H9 (cell line): ENCODE data around the gene IL9R. TPM values are rescaled to one million over a fixed set of nuclear protein-coding genes. Genes with fewer than 3 reads are reported as not detected.
"Not testable (repeated sequence)": the region's sequence is repeated elsewhere in the genome, so short reads cannot be mapped to it uniquely, and the experiment has no call there.

Source experiments
- DNase-seq: peaks from one replicate; pipeline ENCODE4 v3.0.0-alpha.2; 2017
- H2AFZ ChIP-seq: one replicate; pipeline ENCODE4 v1.6.1; 2013; ENCODE audit warnings: mild to moderate bottlenecking, low read length, control low read depth, moderate library complexity
- H2AK5ac ChIP-seq: 2 replicates; pipeline ENCODE4 v1.6.1; 2013; ENCODE audit warnings: low read length, control low read depth, mixed read lengths; ENCODE audit not compliant: insufficient read length
- H2BK120ac ChIP-seq: one replicate; pipeline ENCODE4 v1.6.1; 2013; ENCODE audit warnings: low read depth, mild to moderate bottlenecking, low read length, control low read depth, inconsistent platforms; ENCODE audit not compliant: poor library complexity, severe bottlenecking
- H2BK12ac ChIP-seq: 2 replicates; pipeline ENCODE4 v1.6.1; 2013; ENCODE audit warnings: low read length, control low read depth, mixed read lengths, low read depth; ENCODE audit not compliant: insufficient read length
- H2BK15ac ChIP-seq: 2 replicates; pipeline ENCODE4 v1.6.1; 2013; ENCODE audit warnings: low read depth, low read length, control low read depth
- H2BK20ac ChIP-seq: one replicate; pipeline ENCODE4 v1.6.1; 2013; ENCODE audit warnings: low read depth, mild to moderate bottlenecking, low read length, control low read depth, inconsistent platforms; ENCODE audit not compliant: poor library complexity, severe bottlenecking
- H2BK5ac ChIP-seq: 2 replicates; pipeline ENCODE4 v1.6.1; 2013; ENCODE audit warnings: low read length, control low read depth, mixed read lengths; ENCODE audit not compliant: insufficient read length
- H3K14ac ChIP-seq: 2 replicates; pipeline ENCODE4 v1.6.1; 2013; ENCODE audit warnings: low read length, control low read depth; ENCODE audit not compliant: insufficient read depth
- H3K18ac ChIP-seq: 2 replicates; pipeline ENCODE4 v1.6.1; 2013; ENCODE audit warnings: low read depth, mild to moderate bottlenecking, mixed read lengths, low read length, control low read depth; ENCODE audit not compliant: insufficient read length
- H3K23ac ChIP-seq: 2 replicates; pipeline ENCODE4 v1.6.1; 2013; ENCODE audit warnings: low read length, control low read depth, mixed read lengths, low read depth; ENCODE audit not compliant: insufficient read length
- H3K23me2 ChIP-seq: 2 replicates; pipeline ENCODE4 v1.6.1; 2013; ENCODE audit warnings: low read depth, mild to moderate bottlenecking, mixed read lengths, low read length, control low read depth; ENCODE audit not compliant: insufficient read length, poor library complexity, severe bottlenecking
- H3K27ac ChIP-seq: 2 replicates; pipeline ENCODE4 v1.5.1; 2013; ENCODE audit warnings: low read length, control low read depth, mixed read lengths, low read depth; ENCODE audit not compliant: insufficient read length
- H3K27me3 ChIP-seq: 2 replicates; pipeline ENCODE4 v1.6.1; 2013; ENCODE audit warnings: low read length, control low read depth, inconsistent platforms; ENCODE audit not compliant: insufficient read depth
- H3K4ac ChIP-seq: 2 replicates; pipeline ENCODE4 v1.6.1; 2013; ENCODE audit warnings: low read depth, mild to moderate bottlenecking, control low read depth, inconsistent platforms, low read length, moderate library complexity
- H3K4me1 ChIP-seq: 2 replicates; pipeline ENCODE4 v1.6.1; 2013; ENCODE audit warnings: low read length, control low read depth, inconsistent platforms; ENCODE audit not compliant: insufficient read depth
- H3K4me2 ChIP-seq: 2 replicates; pipeline ENCODE4 v1.6.1; 2013; ENCODE audit warnings: low read length, control low read depth, mixed read lengths; ENCODE audit not compliant: insufficient read length, insufficient read depth
- H3K56ac ChIP-seq: 2 replicates; pipeline ENCODE4 v1.6.1; 2013; ENCODE audit warnings: low read depth, mild to moderate bottlenecking, mixed read lengths, low read length, control low read depth; ENCODE audit not compliant: insufficient read length
- H3K79me1 ChIP-seq: 2 replicates; pipeline ENCODE4 v1.6.1; 2013; ENCODE audit warnings: low read depth, mild to moderate bottlenecking, moderate library complexity, low read length, control low read depth, inconsistent platforms; ENCODE audit not compliant: insufficient read depth, poor library complexity, severe bottlenecking
- H3K79me2 ChIP-seq: 2 replicates; pipeline ENCODE4 v1.6.1; 2013; ENCODE audit warnings: low read length, control low read depth, inconsistent platforms; ENCODE audit not compliant: insufficient read depth
- H3K9ac ChIP-seq: 2 replicates; pipeline ENCODE4 v1.6.1; 2013; ENCODE audit warnings: low read length, control low read depth, mixed read lengths; ENCODE audit not compliant: insufficient read length; ENCODE audit errors: extremely low read depth
- H3K9me3 ChIP-seq: one replicate; pipeline ENCODE4 v1.6.1; 2013; ENCODE audit warnings: low read depth, low read length, inconsistent platforms; ENCODE audit not compliant: control insufficient read depth
- H3T11ph ChIP-seq: one replicate; pipeline ENCODE4 v1.6.1; 2013; ENCODE audit warnings: mild to moderate bottlenecking, low read length, control low read depth, inconsistent platforms
- H4K20me1 ChIP-seq: one replicate; pipeline ENCODE4 v1.6.1; 2013; ENCODE audit not compliant: control insufficient read depth, insufficient read length, insufficient read depth
- H4K5ac ChIP-seq: 2 replicates; pipeline ENCODE4 v1.6.1; 2013; ENCODE audit warnings: low read depth, mild to moderate bottlenecking, mixed read lengths, low read length, control low read depth; ENCODE audit not compliant: insufficient read length
- H4K8ac ChIP-seq: replicated peaks from 2 replicates; pipeline ENCODE4 v1.6.1; 2013; ENCODE audit warnings: low read length, control low read depth, mixed read lengths, low read depth; ENCODE audit not compliant: insufficient read length
- H4K91ac ChIP-seq: 2 replicates; pipeline ENCODE4 v1.6.1; 2013; ENCODE audit warnings: low read depth, mild to moderate bottlenecking, moderate library complexity, mixed read lengths, low read length, control low read depth; ENCODE audit not compliant: insufficient read length
- H3K27ac Mint-ChIP-seq, 3 experiments: 2 replicates in 2 of 3; 3 replicates in 1 of 3; pipeline ENCODE4 v1.8.0; 2020 to 2021; ENCODE audit warnings: mixed read lengths in 3 of 3, mild to moderate bottlenecking in 1 of 3, moderate library complexity in 1 of 3
- H3K27me3 Mint-ChIP-seq: 2 replicates; pipeline ENCODE4 v1.8.0; 2021; ENCODE audit warnings: low read depth, mild to moderate bottlenecking, moderate library complexity, mixed read lengths
- H3K36me3 Mint-ChIP-seq, 3 experiments: 2 replicates in 2 of 3; 3 replicates in 1 of 3; pipeline ENCODE4 v1.8.0; 2020 to 2021; ENCODE audit warnings: low read depth in 3 of 3, mixed read lengths in 3 of 3; ENCODE audit not compliant: insufficient read depth in 1 of 3
- H3K4me1 Mint-ChIP-seq, 2 experiments: 2 replicates each; pipeline ENCODE4 v1.8.0; 2020; ENCODE audit warnings: mixed read lengths in 2 of 2
- H3K4me3 Mint-ChIP-seq, 2 experiments: 2 replicates in 1 of 2; 3 replicates in 1 of 2; pipeline ENCODE4 v1.8.0; 2020 to 2021; ENCODE audit warnings: mild to moderate bottlenecking in 2 of 2, mixed read lengths in 2 of 2, moderate library complexity in 1 of 2
- H3K9me3 Mint-ChIP-seq, 2 experiments: 2 replicates in 1 of 2; 3 replicates in 1 of 2; pipeline ENCODE4 v1.8.0; 2020; ENCODE audit warnings: mild to moderate bottlenecking in 2 of 2, mixed read lengths in 2 of 2, moderate library complexity in 1 of 2
- CTCF ChIP-seq: fragments of 200-600 bp; sonication (generic); conservative IDR thresholded peaks from 3 replicates; pipeline ENCODE4 v1.8.0; 2021; ENCODE audit warnings: antibody characterized with exemption, mild to moderate bottlenecking
- WGBS: extraction: QIAGEN DNeasy Blood & Tissue Kit; methylation state at CpG from one replicate; pipeline ENCODE4 v1.1.7; 2013; ENCODE audit warnings: missing lambda C conversion rate, low lambda C conversion rate, mixed read lengths; ENCODE audit not compliant: insufficient read length; ENCODE audit errors: extremely low coverage; 5-methylcytosine and 5-hydroxymethylcytosine counted together
- total RNA-seq: library from RNA; stranded (reverse); gene quantifications from 2 replicates; pipeline ENCODE4 v1.2.1, GENCODE V29; 2021

IL9R gene
- total RNA-seq, 1 experiment from 2014 or later, result 0.72 TPM

GRCh38 chrX:155998761-155999510 lies 1.4 kb downstream of the IL9R start:
- Histone ChIP-seq H4K91ac (no peak overlapping the region), H3K9me3 (peaks cover 41% of the 10 kb centered on the region), H3K23me2 (no peaks in the 10 kb centered on the region), H3K27ac (no peak overlapping the region), H2BK15ac (no peak overlapping the region), H3K79me1 (no peaks in the 10 kb centered on the region), H3K23ac (no peak overlapping the region), H3K14ac (no peak overlapping the region), H3T11ph (no peak overlapping the region), H4K8ac (no peak overlapping the region), H2AFZ (no peak overlapping the region), H3K18ac (no peak overlapping the region), H2BK20ac (no peak overlapping the region), H3K4me2 (no peak overlapping the region), H3K27me3 (no peaks in the 10 kb centered on the region), H3K4me1 (no peaks in the 10 kb centered on the region), H3K56ac (no peak overlapping the region), H3K9ac (no peak overlapping the region), H2BK5ac (no peak overlapping the region), H4K5ac (no peak overlapping the region), H2AK5ac (no peak overlapping the region), H4K20me1 (no peaks in the 10 kb centered on the region), H3K79me2 (no peaks in the 10 kb centered on the region), H2BK12ac (no peak overlapping the region), H2BK120ac (no peak overlapping the region), H3K4ac (no peak overlapping the region)
- H3K4me3 Mint-ChIP-seq, result no peak overlapping the region
- H3K36me3 Mint-ChIP-seq, result peaks cover 0 to 4% (median 4%) of the 10 kb centered on the region in 3 experiments; a peak in 4 of 7 replicates
- no CpG with 5 or more reads among the region's 9 CpGs for WGBS
- H3K27ac Mint-ChIP-seq, result no peak overlapping the region
- H3K27me3 Mint-ChIP-seq, result no peaks in the 10 kb centered on the region; the same call in 1 of the 2 replicates
- DNase-seq, result no peak
- TF ChIP-seq CTCF, result no peak
- no peaks in the 10 kb centered on the region for H3K4me1 Mint-ChIP-seq
- peaks cover 75 to 90% of the 10 kb centered on the region in 2 experiments for H3K9me3 Mint-ChIP-seq

GRCh38 chrX:155999751-156000150 lies 2.3 kb downstream of the IL9R start:
- not testable (repeated sequence) for H3K18ac ChIP-seq, H4K20me1 ChIP-seq, H3K79me1 ChIP-seq, H3K4me1 ChIP-seq, H3K4me1 Mint-ChIP-seq, H3K27ac ChIP-seq, H4K8ac ChIP-seq, H2BK120ac ChIP-seq, H3K79me2 ChIP-seq, H3T11ph ChIP-seq, H3K56ac ChIP-seq, H4K91ac ChIP-seq, H2BK20ac ChIP-seq, H3K27ac Mint-ChIP-seq, H3K9ac ChIP-seq, H3K14ac ChIP-seq, H3K27me3 Mint-ChIP-seq, H2BK5ac ChIP-seq, H3K36me3 Mint-ChIP-seq, H2BK15ac ChIP-seq, H2AK5ac ChIP-seq, H3K4me3 Mint-ChIP-seq, H2AFZ ChIP-seq, H3K4me2 ChIP-seq, H3K27me3 ChIP-seq, DNase-seq, H4K5ac ChIP-seq, H2BK12ac ChIP-seq, H3K23me2 ChIP-seq, H3K23ac ChIP-seq, H3K4ac ChIP-seq
- peaks cover 80 to 94% of the 10 kb centered on the region in 2 experiments for H3K9me3 Mint-ChIP-seq
- peaks cover 44% of the 10 kb centered on the region for H3K9me3 ChIP-seq
- WGBS, result no CpG with 5 or more reads among the region's 9 CpGs
